CD14-positive monocyte (primary cell): ENCODE data around the gene LENG9. TPM values are rescaled to one million over a fixed set of nuclear protein-coding genes. Genes with fewer than 3 reads are reported as not detected.
"Not testable (repeated sequence)": the region's sequence is repeated elsewhere in the genome, so short reads cannot be mapped to it uniquely, and the experiment has no call there.

Experiments
- DNase-seq, 3 donors: peaks; one replicate each; pipeline ENCODE4 v3.0.0-alpha.2; 2011 to 2022
- H2AFZ ChIP-seq: 2 replicates; pipeline ENCODE4 v1.6.0; 2012; ENCODE audit warnings: mild to moderate bottlenecking, low read depth, low read length, inconsistent platforms; ENCODE audit not compliant: insufficient read depth, poor library complexity, severe bottlenecking
- H3K27ac ChIP-seq, 2 donors: 1 replicate in 1 of 2; 2 replicates in 1 of 2; pipeline ENCODE4 v1.5.1; 2012 to 2013; ENCODE audit warnings: low read length in 2 of 2, control low read depth in 1 of 2, inconsistent platforms in 1 of 2, low read depth in 1 of 2, mild to moderate bottlenecking in 1 of 2
- H3K27me3 ChIP-seq, 2 donors: one replicate each; pipeline versions ENCODE4 v1.6.0 to v1.6.1; 2011 to 2013; ENCODE audit warnings: low read length in 2 of 2; ENCODE audit not compliant: control insufficient read depth in 2 of 2, insufficient read depth in 2 of 2
- H3K36me3 ChIP-seq, 2 donors: replicated peaks in 1 of 2; 1 replicate in 1 of 2; 2 replicates in 1 of 2; pipeline versions ENCODE4 v1.5.1 to v1.6.1; 2012 to 2013; ENCODE audit warnings: low read length in 2 of 2, control low read depth in 1 of 2, inconsistent platforms in 1 of 2, mild to moderate bottlenecking in 1 of 2; ENCODE audit not compliant: insufficient read depth in 2 of 2, control insufficient read depth in 1 of 2
- H3K4me1 ChIP-seq, 2 donors: 1 replicate in 1 of 2; 2 replicates in 1 of 2; pipeline versions ENCODE4 v1.5.1 to v1.6.1; 2012 to 2013; ENCODE audit warnings: low read length in 2 of 2, control low read depth in 1 of 2, inconsistent platforms in 1 of 2, mild to moderate bottlenecking in 1 of 2, moderate library complexity in 1 of 2; ENCODE audit not compliant: insufficient read depth in 2 of 2, control insufficient read depth in 1 of 2
- H3K4me2 ChIP-seq: replicated peaks from 2 replicates; pipeline ENCODE3; 2012; ENCODE audit warnings: low read length, moderate library complexity, mild to moderate bottlenecking; ENCODE audit not compliant: poor library complexity, severe bottlenecking; ENCODE audit errors: extremely low read depth
- H3K4me3 ChIP-seq, 3 experiments: fragments of 200-600 bp in 1 of 3; sonication (generic) in 1 of 3; replicated peaks in 1 of 3; 1 replicate in 2 of 3; 2 replicates in 1 of 3; pipeline ENCODE4 v1.5.1; 2011 to 2013; ENCODE audit warnings: low read length in 3 of 3, mild to moderate bottlenecking in 3 of 3, control low read depth in 2 of 3, low read depth in 2 of 3, inconsistent platforms in 1 of 3, moderate library complexity in 1 of 3
- H3K79me2 ChIP-seq: 2 replicates; pipeline ENCODE4 v1.6.0; 2012; ENCODE audit warnings: mild to moderate bottlenecking, control low read depth, inconsistent platforms, low read length, moderate library complexity; ENCODE audit not compliant: insufficient read depth
- H3K9ac ChIP-seq: 2 replicates; pipeline ENCODE4 v1.6.0; 2017; ENCODE audit warnings: low read length, mild to moderate bottlenecking; ENCODE audit not compliant: insufficient read depth, poor library complexity, severe bottlenecking
- H3K9me3 ChIP-seq, 2 donors: replicated peaks in 1 of 2; 1 replicate in 1 of 2; 2 replicates in 1 of 2; pipeline versions ENCODE4 v1.5.1 to v1.6.1; 2012 to 2013; ENCODE audit warnings: low read length in 2 of 2, control low read depth in 1 of 2; ENCODE audit not compliant: control insufficient read depth in 1 of 2, insufficient read depth in 1 of 2
- H4K20me1 ChIP-seq: 2 replicates; pipeline ENCODE4 v1.6.0; 2012; ENCODE audit warnings: mild to moderate bottlenecking, low read length, control low read depth, moderate library complexity; ENCODE audit not compliant: insufficient read depth
- H3K27ac Mint-ChIP-seq, 7 donors: one replicate each; pipeline ENCODE4 v1.8.0; 2020; ENCODE audit warnings: mild to moderate bottlenecking in 7 of 7, mixed read lengths in 7 of 7, moderate library complexity in 6 of 7, inconsistent platforms in 2 of 7
- H3K27me3 Mint-ChIP-seq, 3 donors: one replicate each; pipeline ENCODE4 v1.8.0; 2021 to 2022; ENCODE audit warnings: low read depth in 3 of 3, mild to moderate bottlenecking in 3 of 3, mixed read lengths in 3 of 3, moderate library complexity in 3 of 3, inconsistent platforms in 1 of 3
- H3K36me3 Mint-ChIP-seq, 2 donors: one replicate each; pipeline ENCODE4 v1.8.0; 2020; ENCODE audit warnings: mixed read lengths in 2 of 2, inconsistent platforms in 1 of 2, mild to moderate bottlenecking in 1 of 2
- H3K4me1 Mint-ChIP-seq: one replicate; pipeline ENCODE4 v1.8.0; 2020; ENCODE audit warnings: mild to moderate bottlenecking, mixed read lengths
- H3K4me3 Mint-ChIP-seq, 2 donors: one replicate each; pipeline ENCODE4 v1.8.0; 2020; ENCODE audit warnings: mild to moderate bottlenecking in 2 of 2, mixed read lengths in 2 of 2, moderate library complexity in 1 of 2
- H3K9me3 Mint-ChIP-seq, 7 donors: one replicate each; pipeline ENCODE4 v1.8.0; 2020 to 2022; ENCODE audit warnings: mixed read lengths in 7 of 7, mild to moderate bottlenecking in 6 of 7, moderate library complexity in 6 of 7, inconsistent platforms in 2 of 7
- CTCF ChIP-seq: fragments of 200-600 bp; IDR thresholded peaks from one replicate; pipeline ENCODE4 v1.8.0; 2022; ENCODE audit warnings: antibody characterized with exemption, mild to moderate bottlenecking
- WGBS: methylation state at CpG from one replicate; pipeline ENCODE4 v1.1.5; 2013; ENCODE audit warnings: missing lambda C conversion rate; ENCODE audit not compliant: insufficient coverage; 5-methylcytosine and 5-hydroxymethylcytosine counted together
- intact Hi-C, 2 donors: fragments of 100-400 bp; cut with micrococcal nuclease; formaldehyde crosslinking; loops; one replicate each; pipeline versions ENCODE4 v1.15.0 to v1.15.1; 2023
- polyA plus RNA-seq, 3 donors: library from polyadenylated mRNA; depleted of rRNA in 1 of 3; unstranded in 2 of 3; stranded (reverse) in 1 of 3; fragments of 300-500 nt in 2 of 3; fragments of >200 nt in 1 of 3; fragmentation: Illumina TruSeq in 2 of 3; gene quantifications; 1 replicate in 2 of 3; 2 replicates in 1 of 3; pipeline ENCODE4 v1.2.3, GENCODE V29; 2012 to 2021

The LENG9 gene
- polyA plus RNA-seq, 3 donors = 0.15 to 2.0 TPM; not detected in 1

- no peak overlapping the region for H3K9ac ChIP-seq
- peaks cover 4 to 28% (median 18%) of the 10 kb centered on the region in 7 donors for H3K9me3 Mint-ChIP-seq
- H3K27ac ChIP-seq = no peak overlapping the region
- H3K27me3 ChIP-seq = peaks cover 38 to 82% of the 10 kb centered on the region in 2 donors
- H3K4me3 ChIP-seq = no peak overlapping the region
- H3K27ac Mint-ChIP-seq = no peak overlapping the region
- no peak for DNase-seq
- H3K27me3 Mint-ChIP-seq = peaks cover 70 to 87% (median 80%) of the 10 kb centered on the region in 3 donors
- 93% methylated on average over 2 of the region's 10 CpGs for WGBS
- H4K20me1 ChIP-seq = peaks cover 5% of the 10 kb centered on the region
- intact Hi-C loops = loop anchor here in 1 of 2 donors (10.0 kb wide), 2 partner anchors 124 to 204 kb away; partner anchors contain the start of gene LILRA1
- no peak overlapping the region for H2AFZ ChIP-seq
- H3K36me3 ChIP-seq = no peaks in the 10 kb centered on the region
- H3K36me3 Mint-ChIP-seq = peaks cover 0 to 3% of the 10 kb centered on the region in 2 donors
- TF ChIP-seq CTCF = no peak
- no peak overlapping the region for H3K4me2 ChIP-seq
- H3K4me1 ChIP-seq = peaks cover 10 to 12% of the 10 kb centered on the region in 2 donors
- peaks cover 3 to 12% of the 10 kb centered on the region in 2 donors for H3K9me3 ChIP-seq
- H3K79me2 ChIP-seq = no peaks in the 10 kb centered on the region
- peaks cover 13% of the 10 kb centered on the region for H3K4me1 Mint-ChIP-seq
- peak overlapping the region in 1 of 2 donors; percentile 85 for H3K4me3 Mint-ChIP-seq
Observed at GRCh38 chr19:54470276-54470887, 6.8 kb upstream of the LENG9 start.

GRCh38 chr19:54469496-54469934, 5.9 kb upstream of the LENG9 start:
- 91% methylated on average over 7 of the region's 8 CpGs for WGBS
- peaks cover 61 to 83% (median 72%) of the 10 kb centered on the region in 3 donors for H3K27me3 Mint-ChIP-seq
- peaks cover 3 to 12% of the 10 kb centered on the region in 2 donors for H3K9me3 ChIP-seq
- H4K20me1 ChIP-seq = peaks cover 5% of the 10 kb centered on the region
- H3K27ac ChIP-seq = no peak overlapping the region
- intact Hi-C loops = no loop called here
- H3K27ac Mint-ChIP-seq = peak overlapping the region in 1 of 7 donors; percentile 36
- no peak overlapping the region for H3K4me2 ChIP-seq
- peaks cover 0 to 3% of the 10 kb centered on the region in 2 donors for H3K36me3 Mint-ChIP-seq
- H2AFZ ChIP-seq = no peak overlapping the region
- H3K9me3 Mint-ChIP-seq = peaks cover 4 to 30% (median 16%) of the 10 kb centered on the region in 7 donors
- peaks cover 16 to 17% of the 10 kb centered on the region in 2 donors for H3K4me1 ChIP-seq
- H3K27me3 ChIP-seq = peaks cover 33 to 74% of the 10 kb centered on the region in 2 donors
- H3K9ac ChIP-seq = no peak overlapping the region
- TF ChIP-seq CTCF = no peak
- no peaks in the 10 kb centered on the region for H3K79me2 ChIP-seq
- DNase-seq = no peak
- peaks cover 15% of the 10 kb centered on the region for H3K4me1 Mint-ChIP-seq
- no peaks in the 10 kb centered on the region for H3K36me3 ChIP-seq
- H3K4me3 ChIP-seq = no peak overlapping the region
- H3K4me3 Mint-ChIP-seq = peak overlapping the region in 1 of 2 donors; percentile 85

- H3K9ac ChIP-seq, H2AFZ ChIP-seq, H3K9me3 ChIP-seq, H3K4me3 ChIP-seq, H3K4me2 ChIP-seq, H3K27ac Mint-ChIP-seq, intact Hi-C loops, DNase-seq, H3K27ac ChIP-seq: not testable (repeated sequence)
- WGBS = 98% methylated on average over 7 of the region's 14 CpGs
- H3K36me3 Mint-ChIP-seq = peaks cover 11 to 12% of the 10 kb centered on the region in 2 donors
- peaks cover 41 to 58% (median 53%) of the 10 kb centered on the region in 3 donors for H3K27me3 Mint-ChIP-seq
- Histone ChIP-seq H3K27me3 (peaks cover 19 to 50% of the 10 kb centered on the region in 2 donors), H3K36me3 (peaks cover 12% of the 10 kb centered on the region in 2 donors), H3K4me1 (peaks cover 34 to 41% of the 10 kb centered on the region in 2 donors), H3K79me2 (peaks cover 10% of the 10 kb centered on the region), H4K20me1 (peaks cover 19% of the 10 kb centered on the region)
- peaks cover 32% of the 10 kb centered on the region for H3K4me1 Mint-ChIP-seq
- peaks cover 4 to 26% (median 15%) of the 10 kb centered on the region in 7 donors for H3K9me3 Mint-ChIP-seq
- peak overlapping the region in 1 of 2 donors; percentile 75 for H3K4me3 Mint-ChIP-seq
Observed at GRCh38 chr19:54466110-54466480, 2.5 kb upstream of the LENG9 start.
